GM23248 (cell line): ENCODE data around the gene ACTN1. TPM values are rescaled to one million over a fixed set of nuclear protein-coding genes. Genes with fewer than 3 reads are reported as not detected.
A peak's percentile ranks its signal among the peaks of the same experiment; 100 is the strongest.

Source experiments
- DNase-seq: peaks from one replicate; pipeline ENCODE4 v3.0.0-alpha.2; 2015
- H2AFZ ChIP-seq: fragments of 200-600 bp; sonication (generic); 2 replicates; pipeline ENCODE4 v1.6.1; 2016; ENCODE audit warnings: antibody characterized with exemption
- H3F3A ChIP-seq: fragments of 200-600 bp; sonication (generic); 2 replicates; pipeline ENCODE4 v1.6.1; 2016; ENCODE audit warnings: mild to moderate bottlenecking, antibody characterized with exemption, mixed run types; ENCODE audit not compliant: insufficient read depth
- H3K27ac ChIP-seq: fragments of 200-600 bp; sonication (generic); 2 replicates; pipeline ENCODE4 v1.5.1; 2016; ENCODE audit warnings: mild to moderate bottlenecking
- H3K27me3 ChIP-seq: fragments of 200-600 bp; sonication (generic); replicated peaks from 2 replicates; pipeline ENCODE4 v1.6.1; 2016; ENCODE audit warnings: mild to moderate bottlenecking; ENCODE audit not compliant: insufficient read depth
- H3K36me3 ChIP-seq: fragments of 200-600 bp; sonication (generic); 2 replicates; pipeline ENCODE4 v1.6.1; 2016; ENCODE audit warnings: low read depth, mild to moderate bottlenecking
- H3K4me1 ChIP-seq: fragments of 200-600 bp; sonication (generic); 2 replicates; pipeline ENCODE4 v1.6.1; 2016; ENCODE audit warnings: mild to moderate bottlenecking; ENCODE audit not compliant: insufficient read depth
- H3K4me2 ChIP-seq: fragments of 200-600 bp; sonication (generic); one replicate; pipeline ENCODE4 v1.6.1; 2016; ENCODE audit warnings: mild to moderate bottlenecking; ENCODE audit not compliant: unreplicated experiment
- H3K4me3 ChIP-seq: fragments of 200-600 bp; sonication (generic); 2 replicates; pipeline ENCODE4 v1.5.1; 2016; ENCODE audit warnings: mild to moderate bottlenecking
- H3K79me2 ChIP-seq: fragments of 200-600 bp; sonication (generic); 2 replicates; pipeline ENCODE4 v1.6.1; 2016; ENCODE audit warnings: mild to moderate bottlenecking; ENCODE audit not compliant: insufficient read depth
- H3K9ac ChIP-seq: fragments of 200-600 bp; sonication (generic); 2 replicates; pipeline ENCODE4 v1.6.1; 2016; ENCODE audit warnings: mild to moderate bottlenecking
- H3K9me2 ChIP-seq: fragments of 200-600 bp; sonication (generic); 2 replicates; pipeline ENCODE4 v1.6.1; 2016; ENCODE audit warnings: mixed run types, mild to moderate bottlenecking, moderate library complexity; ENCODE audit not compliant: insufficient read depth
- H3K9me3 ChIP-seq: fragments of 200-600 bp; sonication (generic); one replicate; pipeline ENCODE4 v1.6.1; 2017; ENCODE audit warnings: low read depth
- H4K20me1 ChIP-seq: fragments of 200-600 bp; sonication (generic); 2 replicates; pipeline ENCODE4 v1.6.0; 2016; ENCODE audit not compliant: insufficient read depth
- EZH2 ChIP-seq: fragments of 200-600 bp; sonication (generic); IDR thresholded peaks from 2 replicates; pipeline ENCODE4 v1.6.1; 2018; ENCODE audit warnings: antibody characterized with exemption, mild to moderate bottlenecking; ENCODE audit not compliant: insufficient read depth, poor library complexity, severe bottlenecking
- EZH2phosphoT487 ChIP-seq: fragments of 200-600 bp; sonication (generic); IDR thresholded peaks from 2 replicates; pipeline ENCODE4 v1.6.1; 2018; ENCODE audit warnings: antibody characterized with exemption, moderate library complexity, mild to moderate bottlenecking, low read depth; ENCODE audit not compliant: insufficient read depth
- WGBS, 2 experiments: methylation state at CpG; one replicate each; pipeline ENCODE4 v1.1.6; 2015 to 2017; ENCODE audit warnings: low lambda C conversion rate in 2 of 2, low coverage in 1 of 2; ENCODE audit errors: missing lambda C conversion rate in 2 of 2; 5-methylcytosine and 5-hydroxymethylcytosine counted together
- in situ Hi-C: fragments of 300-500 bp; cut with MboI; formaldehyde crosslinking; loops from 2 replicates; pipeline ENCODE4 v1.15.0; 2020
- polyA plus RNA-seq: library from polyadenylated mRNA; unstranded; fragments of >200 nt; fragmentation: Nextera tagmentation; extraction: Ambion mirVana; gene quantifications from 2 replicates; pipeline ENCODE4 v1.2.1, GENCODE V29; 2016
- total RNA-seq: library from RNA; depleted of rRNA; stranded (reverse); fragments of >200 nt; shearing (Covaris generic); gene quantifications from 2 replicates; pipeline ENCODE4 v1.2.3, GENCODE V29; 2014

Gene ACTN1
- total and polyA plus RNA-seq, 2 experiments from 2014 or later = 403 to 597 TPM

DNA sequence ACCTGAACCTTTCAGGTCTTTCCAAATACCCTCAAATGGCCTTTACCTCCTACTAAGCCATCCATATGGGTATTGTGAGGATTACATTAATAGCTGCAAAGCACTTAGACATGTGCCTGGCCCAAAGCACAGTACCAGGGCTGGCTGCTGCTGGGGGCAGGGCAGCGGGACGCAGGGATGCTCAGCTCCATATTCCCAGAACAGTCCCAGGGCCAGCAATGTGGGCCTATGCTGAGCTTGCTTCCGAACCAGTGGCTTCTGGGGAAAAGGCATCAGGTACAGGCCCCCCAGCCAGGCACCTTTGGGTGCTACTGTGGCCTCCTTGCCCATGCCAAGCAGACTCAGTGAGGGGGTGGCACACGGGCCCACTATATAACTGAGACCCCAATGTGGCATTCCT lies 10.4 kb downstream of the ACTN1 start:
- Histone ChIP-seq H3K27me3 (no peaks in the 10 kb centered on the region), H3K4me2 (no peak overlapping the region), H3K4me3 (no peak overlapping the region), H2AFZ (no peak overlapping the region), H3K4me1 (peaks cover 50% of the 10 kb centered on the region), H3K9me3 (no peaks in the 10 kb centered on the region), H3K79me2 (peaks cover 100% of the 10 kb centered on the region), H3K36me3 (peaks cover 32% of the 10 kb centered on the region; the same call in 1 of the 2 replicates), H3K9ac (no peak overlapping the region), H4K20me1 (peaks cover 94% of the 10 kb centered on the region), H3K9me2 (no peaks in the 10 kb centered on the region), H3K27ac (no peak overlapping the region), H3F3A (peaks cover 46% of the 10 kb centered on the region)
- no peak for DNase-seq
- WGBS, 2 experiments = 74 to 89% methylated on average over 4 of the region's 4 CpGs
- in situ Hi-C loops = no loop called here
- TF ChIP-seq EZH2 = no peak
- no peak for TF ChIP-seq EZH2phosphoT487

DNA sequence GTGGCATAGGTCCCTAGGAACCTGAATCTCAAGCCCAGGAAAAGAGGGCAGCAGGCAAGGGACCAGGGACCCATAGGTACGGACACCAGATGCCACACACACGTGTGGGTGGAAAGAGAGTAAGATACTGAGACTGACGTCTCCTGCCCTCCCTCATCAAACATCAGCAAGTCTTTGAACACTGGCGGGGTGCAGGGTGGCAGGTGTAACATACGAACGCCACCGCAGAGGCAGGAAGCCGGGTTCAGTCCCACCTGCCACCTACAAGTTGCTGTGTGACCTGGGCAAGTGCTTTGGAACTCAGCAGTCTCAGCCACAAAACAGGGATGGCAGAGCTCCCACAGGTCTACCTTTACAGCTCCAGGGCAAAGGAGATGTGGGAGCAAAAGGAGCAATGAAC lies 11.1 kb downstream of the ACTN1 start:
- H3K36me3 ChIP-seq = peaks cover 29% of the 10 kb centered on the region; the same call in 1 of the 2 replicates
- peaks cover 95% of the 10 kb centered on the region for H4K20me1 ChIP-seq
- in situ Hi-C loops = no loop called here

DNA sequence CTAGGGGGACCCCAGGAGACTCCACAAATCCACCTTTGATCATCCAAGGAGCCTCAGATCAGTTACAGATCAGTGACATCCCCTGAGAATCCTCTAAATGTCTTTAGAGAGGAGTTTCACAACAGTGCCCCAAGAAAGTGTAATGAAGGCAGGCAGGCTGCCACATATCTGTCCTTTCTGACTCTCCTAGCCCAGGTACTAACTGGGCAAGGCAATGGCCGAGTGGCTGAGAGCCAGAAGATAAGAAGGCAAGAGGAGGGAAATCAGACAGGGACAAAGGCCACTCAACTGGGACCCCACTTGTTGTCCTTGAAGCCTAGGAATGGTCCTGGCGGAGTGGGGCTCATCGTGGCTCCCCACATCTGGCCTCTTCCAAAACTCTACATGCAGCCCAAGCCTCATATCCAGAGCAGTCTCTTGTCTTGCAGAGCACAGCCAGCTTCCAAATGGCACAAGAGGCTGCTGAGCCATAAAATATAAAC lies 11.6 kb downstream of the ACTN1 start:
- Histone ChIP-seq H3K9me2 (no peaks in the 10 kb centered on the region), H4K20me1 (peaks cover 95% of the 10 kb centered on the region), H3K4me1 (peaks cover 61% of the 10 kb centered on the region), H3K4me3 (no peak overlapping the region), H3K79me2 (peaks cover 100% of the 10 kb centered on the region), H3K9me3 (no peaks in the 10 kb centered on the region), H3K27me3 (no peaks in the 10 kb centered on the region), H3F3A (peaks cover 58% of the 10 kb centered on the region), H3K36me3 (peaks cover 31% of the 10 kb centered on the region), H3K9ac (no peak overlapping the region), H3K27ac (peak overlapping the region; percentile 12; the same call in 1 of the 2 replicates), H3K4me2 (no peak overlapping the region), H2AFZ (no peak overlapping the region)
- DNase-seq = no peak
- no peak for TF ChIP-seq EZH2
- TF ChIP-seq EZH2phosphoT487 = no peak
- in situ Hi-C loops = no loop called here
- 96 to 98% methylated on average over 3 of the region's 3 CpGs for WGBS, 2 experiments

More for the DNA sequence above, 11.1 kb downstream of the ACTN1 start:
- Histone ChIP-seq H3K27me3 (no peaks in the 10 kb centered on the region), H3K4me3 (no peak overlapping the region), H3K4me1 (peaks cover 56% of the 10 kb centered on the region), H3F3A (peaks cover 53% of the 10 kb centered on the region), H3K4me2 (no peak overlapping the region), H3K27ac (no peak overlapping the region), H2AFZ (no peak overlapping the region), H3K9me3 (no peaks in the 10 kb centered on the region), H3K9me2 (no peaks in the 10 kb centered on the region), H3K79me2 (peaks cover 100% of the 10 kb centered on the region), H3K9ac (no peak overlapping the region)
- DNase-seq = no peak
- 82 to 88% methylated on average over 8 of the region's 8 CpGs for WGBS, 2 experiments
- TF ChIP-seq EZH2 = no peak
- TF ChIP-seq EZH2phosphoT487 = no peak

DNA sequence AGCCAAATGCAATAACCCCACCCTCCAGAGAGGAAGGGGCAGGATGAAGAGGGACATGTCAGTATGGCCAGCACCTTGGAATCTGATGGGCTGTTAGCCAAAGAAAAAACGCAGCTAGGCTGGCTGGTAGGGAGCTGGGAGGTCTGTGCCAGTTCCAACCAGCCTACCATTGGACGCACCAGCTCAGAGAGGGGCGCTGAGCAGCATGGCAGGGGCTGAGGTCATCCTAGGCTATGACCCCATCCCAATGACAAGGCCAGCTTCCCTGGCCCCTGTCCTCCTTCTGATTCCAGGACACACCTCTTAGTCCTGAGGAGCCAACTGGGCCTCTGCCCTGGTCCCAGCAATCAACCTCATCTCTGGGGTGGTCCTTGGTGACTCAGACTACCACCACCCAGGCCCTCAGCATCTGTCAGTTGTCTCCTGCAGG lies 12.2 kb downstream of the ACTN1 start:
- no peak overlapping the region for H3K4me3 ChIP-seq
- TF ChIP-seq EZH2 = no peak
- no peak for TF ChIP-seq EZH2phosphoT487
- H3K79me2 ChIP-seq = peaks cover 100% of the 10 kb centered on the region
- H3K9me2 ChIP-seq = no peaks in the 10 kb centered on the region
- peaks cover 93% of the 10 kb centered on the region for H4K20me1 ChIP-seq
- H3K9me3 ChIP-seq = no peaks in the 10 kb centered on the region
- H3K36me3 ChIP-seq = peaks cover 26% of the 10 kb centered on the region
- in situ Hi-C loops = no loop called here
- peak overlapping the region; percentile 12; the same call in 1 of the 2 replicates for H3K27ac ChIP-seq
- DNase-seq = no peak
- no peak overlapping the region for H3K4me2 ChIP-seq
- no peaks in the 10 kb centered on the region for H3K27me3 ChIP-seq
- 82 to 92% methylated on average over 3 of the region's 3 CpGs for WGBS, 2 experiments
- H3K9ac ChIP-seq = no peak overlapping the region
- H3F3A ChIP-seq = peaks cover 57% of the 10 kb centered on the region
- H2AFZ ChIP-seq = no peak overlapping the region
- H3K4me1 ChIP-seq = peaks cover 64% of the 10 kb centered on the region
